H54 (cell line): ENCODE results near the gene MYRIP.
"Not testable (repeated sequence)": the region's sequence is repeated elsewhere in the genome, so short reads cannot be mapped to it uniquely, and the experiment has no call there.

Source experiments
- DNase-seq: peaks from one replicate; pipeline ENCODE4 v3.0.0; 2011; ENCODE audit warnings: low spot score, mixed read lengths; ENCODE audit not compliant: insufficient read length
- FAIRE-seq: peaks from 3 replicates; lab custom pipeline; 2011; peaks lifted over from hg19 to GRCh38; lab: Jason Lieb, UNC
- POLR2A ChIP-seq: IDR thresholded peaks from 2 replicates; pipeline ENCODE4 v1.6.1; 2011; ENCODE audit warnings: low read depth, mild to moderate bottlenecking, low read length

MYRIP gene

DNA sequence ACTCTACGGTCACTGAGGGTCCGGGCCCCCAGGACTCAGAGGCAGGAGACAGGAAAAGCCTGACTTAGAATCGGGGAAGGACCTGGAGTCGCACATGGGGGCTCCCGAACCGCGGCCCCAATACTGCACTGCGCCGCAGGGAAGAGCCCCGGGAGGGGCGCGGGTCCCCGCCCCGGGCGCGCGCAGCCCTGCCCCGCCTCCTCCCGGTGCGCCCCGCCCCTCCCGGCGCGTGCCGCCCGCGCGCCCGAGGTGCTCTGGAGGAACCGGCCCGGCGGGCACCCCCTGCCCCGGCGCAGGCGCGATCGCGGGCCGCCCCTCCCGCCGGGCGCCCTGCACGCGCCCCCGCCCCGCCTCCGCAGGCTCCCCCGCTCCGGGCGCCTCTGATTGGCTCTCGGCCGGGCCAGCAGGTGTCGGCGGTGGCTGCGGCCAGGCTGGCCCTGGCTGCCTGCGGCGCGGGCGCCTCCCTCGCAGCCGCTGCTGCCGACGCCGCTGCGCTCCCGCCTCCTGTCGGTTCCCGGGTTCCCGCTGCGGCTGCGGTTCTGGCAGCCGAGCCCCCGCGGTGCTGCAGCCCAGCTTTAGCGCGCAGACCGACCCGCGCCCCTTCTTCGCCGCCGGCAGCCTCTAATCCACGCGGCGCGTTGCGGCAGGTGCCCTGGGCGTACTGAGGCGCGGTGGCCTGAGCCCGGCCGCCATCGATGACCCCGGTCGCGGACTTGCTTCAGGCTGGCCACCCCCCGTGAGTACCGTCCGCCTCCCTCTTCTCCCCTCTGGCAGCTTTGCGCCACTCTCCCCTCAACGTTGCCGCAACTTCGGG, at the start of gene MYRIP:
TSS of gene MYRIP (plus strand) at position 429 of the 814 bp plus-strand sequence. CDS start 91,208 bp downstream, outside the sequence.
- DNase-seq = no peak
- no peak for FAIRE-seq
- TF ChIP-seq POLR2A = no peak

- no peak for TF ChIP-seq POLR2A
- FAIRE-seq = no peak
- no peak for DNase-seq
These were observed 49.1 kb upstream of the MYRIP start for GRCh38 chr3:39760325-39760724.

DNA sequence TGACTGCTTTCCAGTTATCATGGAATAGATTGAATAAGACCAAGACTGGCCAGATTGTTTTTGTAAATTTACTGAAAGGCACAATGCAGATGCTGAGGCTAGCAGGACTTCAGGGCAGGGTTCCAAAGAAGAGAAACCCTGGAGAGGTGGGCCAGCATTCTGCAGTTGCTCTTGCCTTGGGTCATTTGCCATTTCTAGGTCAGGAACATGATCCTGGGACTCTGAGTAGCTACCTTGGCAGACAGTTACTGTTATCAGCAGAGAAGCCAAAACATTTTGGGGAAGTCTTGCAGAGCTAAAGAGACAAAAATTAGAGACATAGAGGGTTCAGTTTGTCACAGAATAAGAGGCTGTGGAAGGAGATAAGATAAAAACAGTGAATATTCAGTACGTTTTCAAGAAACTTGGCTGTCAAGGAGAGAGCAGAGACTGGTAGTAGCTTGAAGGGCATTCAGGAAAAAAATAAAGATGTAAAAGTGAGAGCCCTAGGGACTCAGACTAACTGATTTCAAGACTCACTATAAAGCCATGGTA, 46.8 kb upstream of the MYRIP start:
- FAIRE-seq = no peak
- DNase-seq = no peak
- TF ChIP-seq POLR2A = no peak

DNA sequence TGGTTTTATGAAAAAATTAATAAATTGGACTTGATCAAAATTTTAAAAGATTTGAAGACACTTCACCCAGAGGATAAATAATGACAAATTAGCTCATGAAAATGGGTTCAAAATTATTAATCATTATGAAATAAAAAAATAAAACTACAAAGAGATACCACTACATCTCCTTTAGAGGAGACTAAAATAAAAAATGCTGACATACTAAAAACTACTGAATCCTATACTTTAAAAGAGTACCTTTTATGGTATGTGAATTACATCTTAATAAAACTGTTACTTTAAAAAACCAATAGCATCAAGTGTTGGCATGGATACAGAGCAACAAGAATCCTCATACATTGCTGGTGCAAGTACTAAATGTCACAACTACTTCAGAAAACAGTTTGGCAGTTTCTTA, 46.0 kb upstream of the MYRIP start:
- DNase-seq = no peak
- TF ChIP-seq POLR2A = no peak
- no peak for FAIRE-seq

DNA sequence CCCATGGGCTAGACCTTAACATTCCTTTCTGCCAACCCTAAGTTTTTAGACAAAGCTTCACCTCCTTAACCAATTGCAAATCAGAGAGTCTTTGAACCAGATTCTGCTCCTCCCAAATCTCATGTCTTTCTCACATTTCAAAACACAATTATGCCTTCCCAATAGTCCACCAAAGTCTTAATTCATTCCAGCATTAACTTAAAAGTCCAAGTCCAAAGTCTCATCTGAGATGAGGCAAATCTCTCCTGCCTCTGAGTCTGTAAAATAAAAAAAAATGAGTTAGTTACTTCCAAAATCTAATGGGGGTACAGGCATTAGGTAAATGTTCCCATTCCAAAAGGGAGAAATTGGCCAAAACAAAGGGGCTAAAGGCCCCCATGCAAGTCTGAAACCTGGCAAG, 43.8 kb upstream of the MYRIP start:
- no peak for TF ChIP-seq POLR2A
- DNase-seq = no peak
- no peak for FAIRE-seq

DNA sequence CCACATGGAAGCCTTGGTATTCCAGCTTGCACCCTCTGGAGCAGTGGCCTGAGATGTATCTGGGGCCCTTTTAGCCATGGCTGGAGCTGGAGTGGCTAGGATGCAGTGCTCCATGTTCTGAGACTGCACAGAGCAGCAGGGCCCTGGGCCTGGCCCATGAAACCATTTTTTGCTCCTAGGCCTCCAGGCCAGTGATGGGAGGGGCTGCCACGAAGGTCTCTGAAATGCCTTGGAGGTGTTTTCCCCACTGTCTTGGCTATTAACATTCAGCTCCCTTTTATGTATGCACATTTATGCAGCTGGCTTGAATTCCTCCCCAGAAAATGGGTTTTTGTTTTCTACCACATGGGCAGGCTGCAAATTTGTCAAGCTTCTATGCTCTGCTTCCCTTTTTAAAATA, 43.0 kb upstream of the MYRIP start:
- no peak for TF ChIP-seq POLR2A
- no peak for DNase-seq
- no peak for FAIRE-seq

DNA sequence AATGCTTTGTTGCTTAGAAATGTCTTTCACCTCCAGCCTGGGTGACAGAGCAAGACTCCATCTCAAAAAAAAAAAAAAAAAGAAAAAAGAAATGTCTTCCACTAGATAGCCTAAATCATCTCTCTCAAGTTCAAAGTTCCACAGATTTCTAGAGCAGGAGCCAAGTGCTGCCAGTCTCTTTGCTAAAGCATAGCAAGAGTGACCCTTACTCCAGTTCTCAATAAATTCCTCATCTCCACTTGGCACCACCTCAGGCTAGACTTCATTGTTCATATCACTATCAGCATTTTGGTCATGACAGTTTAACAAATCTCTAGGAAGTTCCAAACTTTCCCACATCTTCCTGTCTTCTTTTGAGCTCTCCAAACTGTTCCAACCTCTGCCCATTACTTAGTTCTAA, 42.5 kb upstream of the MYRIP start:
- not testable (repeated sequence) for DNase-seq, FAIRE-seq

GRCh38 chr3:39778168-39778567, 31.2 kb upstream of the MYRIP start:
- DNase-seq, FAIRE-seq: not testable (repeated sequence)

GRCh38 chr3:39779511-39780230, 29.7 kb upstream of the MYRIP start:
- no peak for TF ChIP-seq POLR2A
- FAIRE-seq (no peak), DNase-seq (no peak)

DNA sequence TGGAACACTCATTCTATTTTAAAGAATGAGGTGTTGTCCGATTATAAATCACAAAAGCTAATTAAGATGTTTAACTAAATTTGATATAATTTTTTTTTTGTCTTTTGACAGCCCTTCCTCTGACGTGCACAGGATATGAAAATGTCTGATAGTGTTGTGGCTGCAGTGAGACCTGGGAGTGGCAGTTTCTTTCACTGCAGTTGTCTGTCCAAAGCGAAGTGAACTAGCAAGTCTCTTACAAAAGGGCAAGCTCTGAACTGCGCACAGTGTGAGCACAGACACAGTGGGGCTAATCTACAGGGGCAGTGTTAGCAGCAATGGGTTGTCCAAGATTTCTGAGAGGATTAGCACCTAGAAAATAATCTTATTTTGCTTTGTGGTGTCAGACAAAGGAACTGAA, 29.1 kb upstream of the MYRIP start:
- TF ChIP-seq POLR2A = no peak
- DNase-seq (no peak), FAIRE-seq (no peak)

GRCh38 chr3:39781025-39781424, 28.4 kb upstream of the MYRIP start:
- DNase-seq (no peak), FAIRE-seq (no peak)
- TF ChIP-seq POLR2A = no peak

- FAIRE-seq (no peak), DNase-seq (no peak)
- TF ChIP-seq POLR2A = no peak
These were observed 27.8 kb upstream of the MYRIP start for GRCh38 chr3:39781632-39782031.

GRCh38 chr3:39783680-39784079, 25.7 kb upstream of the MYRIP start:
- no peak for FAIRE-seq
- TF ChIP-seq POLR2A = no peak
- no peak for DNase-seq

DNA sequence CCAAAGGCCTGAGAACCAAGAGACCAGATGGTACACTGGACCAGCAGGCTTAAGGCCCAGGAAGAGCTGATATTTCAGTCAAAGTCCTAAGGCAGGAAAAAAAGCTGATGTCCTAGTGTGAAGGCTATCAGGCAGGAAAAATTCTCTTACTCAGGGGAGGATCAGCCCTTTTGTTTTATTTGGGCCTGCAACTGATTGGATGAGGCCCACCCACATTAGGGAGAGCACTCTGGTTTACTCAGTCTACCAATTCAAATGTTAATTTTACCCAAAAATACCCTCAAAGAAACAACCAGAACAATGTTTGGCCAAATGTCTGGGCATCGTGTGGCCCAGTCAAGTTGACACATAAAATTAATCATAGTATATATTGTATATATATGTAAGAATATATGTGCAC, 24.5 kb upstream of the MYRIP start:
- DNase-seq (no peak), FAIRE-seq (no peak)
- TF ChIP-seq POLR2A = no peak
